A549 treated with ZK216348 at 1 μM for 4 hours (cell line): Measurements from ENCODE around the gene CIAO2A. TPM values are rescaled to one million over a fixed set of nuclear protein-coding genes. Genes with fewer than 3 reads are reported as not detected.

Experiments
- total RNA-seq: library from RNA; stranded (reverse); fragments of 200-300 nt; extraction: Qiagen RNA extraction; gene quantifications from 5 replicates; pipeline ENCODE4 v1.2.3, GENCODE V29; 2022; ENCODE audit warnings: low read depth

CIAO2A gene
- 107 to 171 TPM (median 111 TPM) in 5 replicates for total RNA-seq

DNA sequence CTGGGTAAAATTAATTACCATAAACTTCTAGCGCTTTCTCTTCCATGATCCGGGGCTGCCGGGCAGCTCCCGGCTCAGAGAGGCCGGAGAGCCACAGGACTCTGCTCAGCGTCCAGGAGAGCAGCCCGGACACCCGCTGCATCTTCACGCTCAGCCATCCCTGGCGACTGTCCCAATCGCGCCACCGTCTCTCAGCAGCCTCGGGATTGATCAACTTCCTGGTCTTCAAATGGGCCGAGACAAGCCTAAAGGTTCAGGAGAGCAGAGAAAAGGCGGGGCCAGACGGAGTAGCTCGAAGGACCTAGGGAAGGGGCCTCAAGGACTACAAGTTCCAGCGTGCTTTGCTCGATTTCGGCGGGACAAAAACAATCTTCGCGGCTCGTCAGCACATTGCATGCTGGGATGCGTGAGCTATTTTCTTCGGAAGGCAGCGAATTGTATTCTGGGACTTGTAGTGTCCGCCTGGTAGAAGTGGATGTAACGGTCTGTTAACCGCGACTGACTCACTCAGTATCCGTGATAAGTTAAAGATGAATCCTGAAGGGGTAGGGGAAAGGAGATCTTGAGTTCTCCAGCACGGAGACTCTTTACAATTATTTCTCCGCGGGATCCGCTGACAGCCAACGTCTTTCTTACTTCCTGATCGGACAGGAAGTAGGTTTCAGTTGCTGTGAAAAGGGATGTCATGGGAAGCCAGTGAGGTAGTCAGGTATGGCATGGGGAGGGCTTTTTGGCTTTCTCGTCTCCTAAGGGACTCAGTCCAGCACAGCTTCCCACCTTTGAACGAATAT, at the start of gene CIAO2A:
TSS of gene CIAO2A (minus strand) at position 212 of the 791 bp plus-strand sequence. CDS start at position 142, 70 bp downstream.

GRCh38 chr15:64095795-64096667, 2.4 kb upstream of the CIAO2A start, which contains the start of gene SNX1:
TSS of gene SNX1 (plus strand) at chr15:64095982. CDS start at chr15:64096014, 32 bp downstream.

GRCh38 chr15:64046421-64047153, 47.1 kb downstream of the CIAO2A start, which contains the start of gene DAPK2:
TSS of gene DAPK2 (minus strand) at chr15:64046485. CDS start at chr15:64040261, 6,224 bp downstream.

Other genes starting within 250 kb of the CIAO2A start
- 2.8 to 4.9 TPM (median 4.2 TPM) in 5 replicates for gene DAPK2, start 47.4 kb downstream of the CIAO2A start, total RNA-seq
- 69.9 to 80.7 TPM (median 75.9 TPM) in 5 replicates for gene SNX1, start 2.1 kb upstream of the CIAO2A start, total RNA-seq
- gene SNX22, start 57.9 kb upstream of the CIAO2A start, total RNA-seq: 0.59 to 1.1 TPM (median 0.78 TPM) in 5 replicates
- 769 to 846 TPM (median 772 TPM) in 5 replicates for gene PPIB, start 69.2 kb upstream of the CIAO2A start, total RNA-seq